Bronchial epithelial cell (primary cell): ENCODE measurements around the gene GSTA4. TPM values are rescaled to one million over a fixed set of nuclear protein-coding genes. Genes with fewer than 3 reads are reported as not detected.

Experiments used
- DNase-seq: peaks from one replicate; pipeline ENCODE4 v3.0.0-alpha.2; 2010; ENCODE audit warnings: low read depth
- FAIRE-seq: peaks from 2 replicates; lab custom pipeline; 2011; peaks lifted over from hg19 to GRCh38; lab: Jason Lieb, UNC
- H3K27me3 ChIP-seq: 2 replicates; pipeline ENCODE4 v1.5.1; 2011; ENCODE audit warnings: low read length; ENCODE audit not compliant: control insufficient read depth, insufficient read depth
- H3K36me3 ChIP-seq: 2 replicates; pipeline ENCODE4 v1.5.1; 2011; ENCODE audit warnings: low read length; ENCODE audit not compliant: control insufficient read depth, insufficient read depth
- H3K4me3 ChIP-seq: 2 replicates; pipeline ENCODE4 v1.5.1; 2011; ENCODE audit warnings: mild to moderate bottlenecking, low read depth, low read length, control low read depth
- CTCF ChIP-seq: IDR thresholded peaks from 2 replicates; pipeline ENCODE4 v1.5.1; 2011; ENCODE audit warnings: mild to moderate bottlenecking, moderate library complexity, low read length, control low read depth, inconsistent platforms; ENCODE audit not compliant: insufficient read depth, severe bottlenecking
- total RNA-seq: library from RNA; depleted of rRNA; stranded (reverse); fragments of >200 nt; gene quantifications from 2 replicates; pipeline ENCODE4 v1.2.1, GENCODE V29; 2014

GSTA4 gene
- total RNA-seq, 1 donor from 2014 or later: 10.8 TPM

DNA sequence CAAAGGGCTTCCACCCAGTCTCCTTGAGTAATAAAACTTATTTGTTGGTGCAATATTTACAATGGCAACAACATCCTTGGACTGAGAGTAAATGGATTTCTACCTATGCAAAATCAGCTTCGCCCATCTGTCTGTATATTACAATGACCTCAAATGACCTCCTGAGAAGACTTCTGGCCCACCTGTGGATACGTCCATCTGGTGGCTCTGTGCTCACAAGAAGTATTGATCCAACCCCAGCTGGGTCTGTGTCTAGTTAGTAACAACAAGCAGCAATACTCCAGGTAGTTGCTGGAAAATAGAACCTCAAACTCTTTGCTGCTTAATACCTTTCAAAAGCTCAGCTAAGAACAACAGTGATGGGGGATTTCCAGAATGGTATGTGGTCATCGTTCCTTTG is 34.7 kb upstream of the GSTA4 start:
- FAIRE-seq (no peak), DNase-seq (no peak)
- Histone ChIP-seq H3K27me3 (no peaks in the 10 kb centered on the region), H3K36me3 (peaks cover 2% of the 10 kb centered on the region), H3K4me3 (no peak overlapping the region)
- TF ChIP-seq CTCF: no peak

GRCh38 chr6:53029257-53029656 is 34.2 kb upstream of the GSTA4 start:
- H3K36me3 ChIP-seq: peaks cover 1% of the 10 kb centered on the region
- FAIRE-seq: no peak
- H3K4me3 ChIP-seq: no peak overlapping the region
- H3K27me3 ChIP-seq: no peaks in the 10 kb centered on the region
- DNase-seq: peak; percentile 65
- no peak for TF ChIP-seq CTCF

GRCh38 chr6:53028467-53028866 is 33.4 kb upstream of the GSTA4 start:
- H3K27me3 ChIP-seq: no peaks in the 10 kb centered on the region
- no peak for TF ChIP-seq CTCF
- no peak for DNase-seq
- peaks cover 1% of the 10 kb centered on the region for H3K36me3 ChIP-seq
- FAIRE-seq: no peak
- H3K4me3 ChIP-seq: no peak overlapping the region

- Histone ChIP-seq H3K36me3 (peaks cover 1% of the 10 kb centered on the region), H3K27me3 (no peaks in the 10 kb centered on the region), H3K4me3 (no peak overlapping the region)
- no peak for FAIRE-seq
- TF ChIP-seq CTCF: no peak
- DNase-seq: no peak
Measured at GRCh38 chr6:53027131-53027718, 32.1 kb upstream of the GSTA4 start.

- Histone ChIP-seq H3K27me3 (no peaks in the 10 kb centered on the region), H3K36me3 (peaks cover 1% of the 10 kb centered on the region), H3K4me3 (no peak overlapping the region)
- FAIRE-seq: no peak
- DNase-seq: no peak
- no peak for TF ChIP-seq CTCF
Measured at GRCh38 chr6:53026526-53026925, 31.4 kb upstream of the GSTA4 start.

DNA sequence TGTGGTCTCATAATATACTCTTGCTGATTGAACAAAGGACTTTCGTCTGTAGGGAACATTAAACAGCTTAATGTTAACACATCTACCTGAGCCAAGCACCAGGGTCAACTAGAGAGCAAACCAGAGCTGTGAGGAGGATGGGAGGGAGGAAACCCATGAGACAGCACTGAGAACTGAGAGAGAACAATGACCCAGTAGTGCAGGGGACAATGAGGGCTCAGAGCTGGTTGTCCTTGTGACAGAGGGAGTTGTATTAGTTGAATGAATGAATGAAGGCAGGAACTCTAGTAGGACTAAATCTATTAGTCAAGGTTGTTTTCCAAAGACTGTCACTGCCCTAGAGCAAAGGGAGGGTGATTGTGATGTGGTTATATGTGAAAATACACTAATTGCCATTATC is 28.2 kb upstream of the GSTA4 start:
- TF ChIP-seq CTCF: no peak
- Histone ChIP-seq H3K36me3 (no peaks in the 10 kb centered on the region), H3K4me3 (no peak overlapping the region), H3K27me3 (no peaks in the 10 kb centered on the region)
- no peak for FAIRE-seq
- DNase-seq: no peak
